Measurements from ENCODE around the gene USP17L19. TPM values are rescaled to one million over a fixed set of nuclear protein-coding genes. Genes with fewer than 3 reads are reported as not detected.
"Not testable (repeated sequence)": the region's sequence is repeated elsewhere in the genome, so short reads cannot be mapped to it uniquely, and the experiment has no call there.

The USP17L19 gene, protein sequence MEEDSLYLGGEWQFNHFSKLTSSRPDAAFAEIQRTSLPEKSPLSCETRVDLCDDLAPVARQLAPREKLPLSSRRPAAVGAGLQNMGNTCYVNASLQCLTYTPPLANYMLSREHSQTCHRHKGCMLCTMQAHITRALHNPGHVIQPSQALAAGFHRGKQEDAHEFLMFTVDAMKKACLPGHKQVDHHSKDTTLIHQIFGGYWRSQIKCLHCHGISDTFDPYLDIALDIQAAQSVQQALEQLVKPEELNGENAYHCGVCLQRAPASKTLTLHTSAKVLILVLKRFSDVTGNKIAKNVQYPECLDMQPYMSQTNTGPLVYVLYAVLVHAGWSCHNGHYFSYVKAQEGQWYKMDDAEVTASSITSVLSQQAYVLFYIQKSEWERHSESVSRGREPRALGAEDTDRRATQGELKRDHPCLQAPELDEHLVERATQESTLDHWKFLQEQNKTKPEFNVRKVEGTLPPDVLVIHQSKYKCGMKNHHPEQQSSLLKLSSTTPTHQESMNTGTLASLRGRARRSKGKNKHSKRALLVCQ
- total RNA-seq (not detected), polyA plus RNA-seq (not detected)
- long read RNA-seq, donor 1: 0 reads
- long read RNA-seq, donor 2: 0 reads
- long read RNA-seq, donor 3: 0 reads
- long read RNA-seq, donor 4: 0 reads
- long read RNA-seq, donor 5: 0 reads

DNA sequence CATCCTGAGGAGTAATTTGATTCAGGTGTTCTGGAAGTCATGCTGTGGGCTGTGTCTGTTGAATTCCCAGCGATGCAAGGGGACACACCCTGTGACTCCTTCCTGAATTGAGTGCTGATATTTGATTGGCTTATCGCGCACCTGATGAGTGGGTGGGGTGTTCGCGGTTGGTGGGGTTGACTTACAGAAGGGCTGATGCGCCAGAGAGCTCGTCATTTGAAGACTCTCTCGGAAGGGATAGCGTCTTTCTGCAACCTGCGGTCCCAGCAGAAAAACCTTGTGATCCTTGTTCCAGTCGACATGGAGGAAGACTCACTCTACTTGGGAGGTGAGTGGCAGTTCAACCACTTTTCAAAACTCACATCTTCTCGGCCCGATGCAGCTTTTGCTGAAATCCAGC is at the start of gene USP17L19:
TSS of gene USP17L19 (plus strand) at position 301 of the 400 bp plus-strand sequence. CDS start at position 301, 0 bp downstream.
- DNase-seq; H3K9ac ChIP-seq (ENCODE audit: insufficient read depth in 1 of 2, low read length in 2 of 2); H3K9me3 ChIP-seq (ENCODE audit: control insufficient read depth in 4 of 4, insufficient read depth in 3 of 4, low read length in 3 of 4); H3K27ac ChIP-seq (ENCODE audit: low read depth in 1 of 2, low read length in 1 of 2); ATAC-seq (ENCODE audit: insufficient read depth, low FRiP score); H3K4me3 ChIP-seq; H3K4me1 ChIP-seq (ENCODE audit: control insufficient read depth in 5 of 5, insufficient read depth in 5 of 5, low read length in 5 of 5); H3K27me3 ChIP-seq (ENCODE audit: control insufficient read depth in 3 of 3, insufficient read depth in 3 of 3, low read length in 2 of 3); H3K36me3 ChIP-seq (ENCODE audit: control insufficient read depth in 4 of 4, insufficient read depth in 4 of 4, low read length in 4 of 4): not testable (repeated sequence)
- no CpG with 5 or more reads among the region's 13 CpGs for WGBS, 2 donors

GRCh38 chr4:9210357-9210756 is 42.8 kb upstream of the USP17L19 start, which contains the start of gene USP17L10:
Gene USP17L10 (plus strand): TSS chr4:9210657. CDS start chr4:9210657, 0 bp downstream.
- not testable (repeated sequence) for H3K27ac ChIP-seq (ENCODE audit: low read depth in 1 of 2, low read length in 1 of 2); H3K27me3 ChIP-seq (ENCODE audit: control insufficient read depth in 3 of 3, insufficient read depth in 3 of 3, low read length in 2 of 3); DNase-seq; H3K9ac ChIP-seq (ENCODE audit: insufficient read depth in 1 of 2, low read length in 2 of 2); H3K36me3 ChIP-seq (ENCODE audit: control insufficient read depth in 4 of 4, insufficient read depth in 4 of 4, low read length in 4 of 4); H3K4me1 ChIP-seq (ENCODE audit: control insufficient read depth in 5 of 5, insufficient read depth in 5 of 5, low read length in 5 of 5); H3K9me3 ChIP-seq (ENCODE audit: control insufficient read depth in 4 of 4, insufficient read depth in 3 of 4, low read length in 3 of 4); H3K4me3 ChIP-seq; ATAC-seq (ENCODE audit: insufficient read depth, low FRiP score)
- WGBS, 2 donors: no CpG with 5 or more reads among the region's 13 CpGs

DNA sequence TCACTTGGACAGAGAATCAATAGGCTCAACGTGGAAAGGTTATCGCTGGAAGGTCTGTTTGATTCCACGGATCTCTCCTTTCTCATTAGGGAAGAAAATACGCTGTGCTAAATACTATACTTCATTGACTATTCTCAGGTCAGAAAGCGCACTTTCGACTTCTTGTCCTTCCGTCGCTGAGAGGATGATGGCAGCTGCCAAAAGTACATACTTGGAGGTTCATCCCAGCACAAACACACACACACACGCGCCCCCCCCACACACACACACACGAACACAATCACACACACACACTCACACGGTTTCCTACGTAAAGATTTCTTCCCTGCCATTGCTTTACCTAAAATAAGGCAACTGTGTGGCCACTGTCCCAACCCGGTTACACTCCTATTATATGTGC is 38.5 kb upstream of the USP17L19 start:
- not testable (repeated sequence) for ATAC-seq (ENCODE audit: insufficient read depth, low FRiP score); H3K27me3 ChIP-seq (ENCODE audit: control insufficient read depth in 3 of 3, insufficient read depth in 3 of 3, low read length in 2 of 3); H3K36me3 ChIP-seq (ENCODE audit: control insufficient read depth in 4 of 4, insufficient read depth in 4 of 4, low read length in 4 of 4); H3K27ac ChIP-seq (ENCODE audit: low read depth in 1 of 2, low read length in 1 of 2); DNase-seq; H3K9me3 ChIP-seq (ENCODE audit: control insufficient read depth in 4 of 4, insufficient read depth in 3 of 4, low read length in 3 of 4); H3K9ac ChIP-seq (ENCODE audit: insufficient read depth in 1 of 2, low read length in 2 of 2); H3K4me3 ChIP-seq; H3K4me1 ChIP-seq (ENCODE audit: control insufficient read depth in 5 of 5, insufficient read depth in 5 of 5, low read length in 5 of 5)
- WGBS, 2 donors: 76 to 84% methylated on average over 11 of the region's 14 CpGs

DNA sequence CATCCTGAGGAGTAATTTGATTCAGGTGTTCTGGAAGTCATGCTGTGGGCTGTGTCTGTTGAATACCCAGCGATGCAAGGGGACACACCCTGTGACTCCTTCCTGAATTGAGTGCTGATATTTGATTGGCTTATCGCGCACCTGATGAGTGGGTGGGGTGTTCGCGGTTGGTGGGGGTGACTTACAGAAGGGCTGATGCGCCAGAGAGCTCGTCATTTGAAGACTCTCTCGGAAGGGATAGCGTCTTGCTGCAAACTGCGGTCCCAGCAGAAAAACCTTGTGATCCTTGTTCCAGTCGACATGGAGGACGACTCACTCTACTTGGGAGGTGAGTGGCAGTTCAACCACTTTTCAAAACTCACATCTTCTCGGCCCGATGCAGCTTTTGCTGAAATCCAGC is 38.1 kb upstream of the USP17L19 start, which contains the start of gene USP17L11:
TSS of gene USP17L11 (plus strand) at position 301 of the 400 bp plus-strand sequence. CDS start at position 301, 0 bp downstream.
- H3K27ac ChIP-seq (ENCODE audit: low read depth in 1 of 2, low read length in 1 of 2); H3K27me3 ChIP-seq (ENCODE audit: control insufficient read depth in 3 of 3, insufficient read depth in 3 of 3, low read length in 2 of 3); H3K4me1 ChIP-seq (ENCODE audit: control insufficient read depth in 5 of 5, insufficient read depth in 5 of 5, low read length in 5 of 5); H3K36me3 ChIP-seq (ENCODE audit: control insufficient read depth in 4 of 4, insufficient read depth in 4 of 4, low read length in 4 of 4); H3K4me3 ChIP-seq; H3K9me3 ChIP-seq (ENCODE audit: control insufficient read depth in 4 of 4, insufficient read depth in 3 of 4, low read length in 3 of 4); DNase-seq; ATAC-seq (ENCODE audit: insufficient read depth, low FRiP score); H3K9ac ChIP-seq (ENCODE audit: insufficient read depth in 1 of 2, low read length in 2 of 2): not testable (repeated sequence)
- WGBS, 2 donors: no CpG with 5 or more reads among the region's 14 CpGs

DNA sequence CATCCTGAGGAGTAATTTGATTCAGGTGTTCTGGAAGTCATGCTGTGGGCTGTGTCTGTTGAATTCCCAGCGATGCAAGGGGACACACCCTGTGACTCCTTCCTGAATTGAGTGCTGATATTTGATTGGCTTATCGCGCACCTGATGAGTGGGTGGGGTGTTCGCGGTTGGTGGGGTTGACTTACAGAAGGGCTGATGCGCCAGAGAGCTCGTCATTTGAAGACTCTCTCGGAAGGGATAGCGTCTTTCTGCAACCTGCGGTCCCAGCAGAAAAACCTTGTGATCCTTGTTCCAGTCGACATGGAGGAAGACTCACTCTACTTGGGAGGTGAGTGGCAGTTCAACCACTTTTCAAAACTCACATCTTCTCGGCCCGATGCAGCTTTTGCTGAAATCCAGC is 33.3 kb upstream of the USP17L19 start, which contains the start of gene USP17L12:
TSS of gene USP17L12 (plus strand) at position 301 of the 400 bp plus-strand sequence. CDS start at position 301, 0 bp downstream.
- no CpG with 5 or more reads among the region's 13 CpGs for WGBS, 2 donors
- not testable (repeated sequence) for H3K9ac ChIP-seq (ENCODE audit: insufficient read depth in 1 of 2, low read length in 2 of 2); DNase-seq; H3K27ac ChIP-seq (ENCODE audit: low read depth in 1 of 2, low read length in 1 of 2); H3K4me1 ChIP-seq (ENCODE audit: control insufficient read depth in 5 of 5, insufficient read depth in 5 of 5, low read length in 5 of 5); H3K36me3 ChIP-seq (ENCODE audit: control insufficient read depth in 4 of 4, insufficient read depth in 4 of 4, low read length in 4 of 4); H3K27me3 ChIP-seq (ENCODE audit: control insufficient read depth in 3 of 3, insufficient read depth in 3 of 3, low read length in 2 of 3); H3K9me3 ChIP-seq (ENCODE audit: control insufficient read depth in 4 of 4, insufficient read depth in 3 of 4, low read length in 3 of 4); H3K4me3 ChIP-seq; ATAC-seq (ENCODE audit: insufficient read depth, low FRiP score)

DNA sequence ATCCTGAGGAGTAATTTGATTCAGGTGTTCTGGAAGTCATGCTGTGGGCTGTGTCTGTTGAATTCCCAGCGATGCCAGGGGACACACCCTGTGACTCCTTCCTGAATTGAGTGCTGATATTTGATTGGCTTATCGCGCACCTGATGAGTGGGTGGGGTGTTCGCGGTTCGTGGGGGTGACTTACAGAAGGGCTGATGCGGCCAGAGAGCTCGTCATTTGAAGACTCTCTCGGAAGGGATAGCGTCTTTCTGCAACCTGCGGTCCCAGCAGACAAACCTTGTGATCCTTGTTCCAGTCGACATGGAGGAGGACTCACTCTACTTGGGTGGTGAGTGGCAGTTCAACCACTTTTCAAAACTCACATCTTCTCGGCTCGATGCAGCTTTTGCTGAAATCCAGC is 28.6 kb upstream of the USP17L19 start, which contains the start of gene USP17L13:
TSS of gene USP17L13 (plus strand) at position 301 of the 400 bp plus-strand sequence. CDS start at position 301, 0 bp downstream.
- H3K36me3 ChIP-seq (ENCODE audit: control insufficient read depth in 4 of 4, insufficient read depth in 4 of 4, low read length in 4 of 4); H3K4me1 ChIP-seq (ENCODE audit: control insufficient read depth in 5 of 5, insufficient read depth in 5 of 5, low read length in 5 of 5); H3K4me3 ChIP-seq; H3K9ac ChIP-seq (ENCODE audit: insufficient read depth in 1 of 2, low read length in 2 of 2); H3K9me3 ChIP-seq (ENCODE audit: control insufficient read depth in 4 of 4, insufficient read depth in 3 of 4, low read length in 3 of 4); ATAC-seq (ENCODE audit: insufficient read depth, low FRiP score); H3K27me3 ChIP-seq (ENCODE audit: control insufficient read depth in 3 of 3, insufficient read depth in 3 of 3, low read length in 2 of 3); H3K27ac ChIP-seq (ENCODE audit: low read depth in 1 of 2, low read length in 1 of 2); DNase-seq: not testable (repeated sequence)
- no CpG with 5 or more reads among the region's 14 CpGs for WGBS, 2 donors

- not testable (repeated sequence) for H3K27me3 ChIP-seq (ENCODE audit: control insufficient read depth in 3 of 3, insufficient read depth in 3 of 3, low read length in 2 of 3); H3K36me3 ChIP-seq (ENCODE audit: control insufficient read depth in 4 of 4, insufficient read depth in 4 of 4, low read length in 4 of 4); H3K9ac ChIP-seq (ENCODE audit: insufficient read depth in 1 of 2, low read length in 2 of 2); ATAC-seq (ENCODE audit: insufficient read depth, low FRiP score); H3K4me3 ChIP-seq; H3K27ac ChIP-seq (ENCODE audit: low read depth in 1 of 2, low read length in 1 of 2); DNase-seq; H3K4me1 ChIP-seq (ENCODE audit: control insufficient read depth in 5 of 5, insufficient read depth in 5 of 5, low read length in 5 of 5); H3K9me3 ChIP-seq (ENCODE audit: control insufficient read depth in 4 of 4, insufficient read depth in 3 of 4, low read length in 3 of 4)
- 81 to 90% methylated on average over 5 of the region's 8 CpGs for WGBS, 2 donors
These were observed 22.9 kb upstream of the USP17L19 start for GRCh38 chr4:9230249-9230648.

GRCh38 chr4:9234085-9234484 is 19.1 kb upstream of the USP17L19 start, which contains the start of gene USP17L15:
Gene USP17L15 (plus strand): TSS chr4:9234385. CDS start chr4:9234385, 0 bp downstream.
- H3K27me3 ChIP-seq (ENCODE audit: control insufficient read depth in 3 of 3, insufficient read depth in 3 of 3, low read length in 2 of 3); H3K9me3 ChIP-seq (ENCODE audit: control insufficient read depth in 4 of 4, insufficient read depth in 3 of 4, low read length in 3 of 4); H3K4me3 ChIP-seq; H3K27ac ChIP-seq (ENCODE audit: low read depth in 1 of 2, low read length in 1 of 2); ATAC-seq (ENCODE audit: insufficient read depth, low FRiP score); H3K4me1 ChIP-seq (ENCODE audit: control insufficient read depth in 5 of 5, insufficient read depth in 5 of 5, low read length in 5 of 5); H3K36me3 ChIP-seq (ENCODE audit: control insufficient read depth in 4 of 4, insufficient read depth in 4 of 4, low read length in 4 of 4); DNase-seq; H3K9ac ChIP-seq (ENCODE audit: insufficient read depth in 1 of 2, low read length in 2 of 2): not testable (repeated sequence)
- WGBS, 2 donors: no CpG with 5 or more reads among the region's 15 CpGs

All from lung (tissue), 14 donors.